SK-N-SH (cell line): ENCODE data around the gene RWDD4. TPM values are rescaled to one million over a fixed set of nuclear protein-coding genes. Genes with fewer than 3 reads are reported as not detected.

Source experiments
- CTCF ChIA-PET: fragments of 300-600, 350-600 bp; formaldehyde crosslinking; extraction: SDS; loops from one replicate; lab custom pipeline; 2021; lab: Yijun Ruan, JAX
- POLR2A ChIA-PET: fragments of 350-600 bp; sonication (Branson Sonifier 250); formaldehyde crosslinking; extraction: SDS; loops from one replicate; lab custom pipeline; 2020; ENCODE audit warnings: antibody characterized with exemption, inconsistent platforms; lab: Yijun Ruan, JAX
- DNase-seq: peaks from one replicate; pipeline ENCODE4 v3.0.0; 2012
- H2AFZ ChIP-seq: fragments of 200-600 bp; sonication (generic); 2 replicates; pipeline ENCODE4 v1.8.1; 2016; ENCODE audit warnings: antibody characterized with exemption, mild to moderate bottlenecking, low read depth
- H3F3A ChIP-seq: fragments of 200-600 bp; sonication (generic); replicated peaks from 2 replicates; pipeline ENCODE3; 2016; ENCODE audit warnings: antibody characterized with exemption, mild to moderate bottlenecking; ENCODE audit not compliant: insufficient read depth
- H3K27ac ChIP-seq, 2 experiments: fragments of 200-500 bp in 1 of 2; fragments of 200-600 bp in 1 of 2; sonication (Bioruptor generic) in 1 of 2; sonication (generic), shearing (Covaris generic) in 1 of 2; 2 replicates each; pipeline versions ENCODE4 v1.5.1 to v1.6.1; 2014 to 2016; ENCODE audit warnings: low read depth in 2 of 2, inconsistent platforms in 1 of 2, low read length in 1 of 2, mild to moderate bottlenecking in 1 of 2, mixed read lengths in 1 of 2
- H3K27me3 ChIP-seq: fragments of 200-600 bp; sonication (generic), shearing (Covaris generic); 2 replicates; pipeline ENCODE4 v1.6.1; 2016; ENCODE audit warnings: mixed run types; ENCODE audit not compliant: insufficient read depth
- H3K36me3 ChIP-seq, 2 experiments: fragments of 200-500 bp in 1 of 2; fragments of 200-600 bp in 1 of 2; sonication (Bioruptor generic) in 1 of 2; sonication (generic) in 1 of 2; replicated peaks in 1 of 2; 2 replicates each; pipeline versions ENCODE3 to v1.5.1; 2014 to 2016; ENCODE audit warnings: low read length in 1 of 2, mild to moderate bottlenecking in 1 of 2; ENCODE audit not compliant: insufficient read depth in 2 of 2, control insufficient read depth in 1 of 2
- H3K4me1 ChIP-seq, 2 experiments: fragments of 200-500 bp in 1 of 2; fragments of 200-600 bp in 1 of 2; sonication (Bioruptor generic) in 1 of 2; sonication (generic), shearing (Covaris generic) in 1 of 2; 2 replicates each; pipeline versions ENCODE4 v1.5.1 to v1.6.1; 2014 to 2016; ENCODE audit warnings: low read depth in 1 of 2, low read length in 1 of 2, mixed run types in 1 of 2; ENCODE audit not compliant: insufficient read depth in 2 of 2, control insufficient read depth in 1 of 2
- H3K4me2 ChIP-seq: fragments of 200-600 bp; sonication (generic), shearing (Covaris generic); 2 replicates; pipeline ENCODE4 v1.6.1; 2017; ENCODE audit warnings: mixed run types
- H3K4me3 ChIP-seq, 2 experiments: fragments of 200-500 bp in 1 of 2; fragments of 200-600 bp in 1 of 2; sonication (Bioruptor generic) in 1 of 2; sonication (generic), shearing (Covaris generic) in 1 of 2; 2 replicates each; pipeline versions ENCODE4 v1.5.1 to v1.8.1; 2014 to 2016; ENCODE audit warnings: low read depth in 2 of 2, inconsistent platforms in 1 of 2, low read length in 1 of 2, mild to moderate bottlenecking in 1 of 2, mixed read lengths in 1 of 2, moderate library complexity in 1 of 2
- H3K79me2 ChIP-seq: fragments of 200-600 bp; sonication (generic); 2 replicates; pipeline ENCODE4 v1.8.1; 2017; ENCODE audit warnings: mild to moderate bottlenecking; ENCODE audit not compliant: insufficient read depth
- H3K9ac ChIP-seq: fragments of 200-600 bp; sonication (generic); 2 replicates; pipeline ENCODE4 v1.6.1; 2017; ENCODE audit warnings: mixed run types
- H3K9me2 ChIP-seq: fragments of 200-600 bp; sonication (generic); 2 replicates; pipeline ENCODE4 v1.6.1; 2017; ENCODE audit warnings: mixed run types
- H3K9me3 ChIP-seq: fragments of 200-600 bp; sonication (generic); 2 replicates; pipeline ENCODE4 v1.6.1; 2017; ENCODE audit warnings: mixed run types, mild to moderate bottlenecking, moderate library complexity
- H4K20me1 ChIP-seq: fragments of 200-600 bp; sonication (generic); 2 replicates; pipeline ENCODE4 v1.6.1; 2017; ENCODE audit warnings: mild to moderate bottlenecking, mixed run types; ENCODE audit not compliant: insufficient read depth
- CTCF ChIP-seq: fragments of 200-600 bp; sonication (generic); IDR thresholded peaks from 2 replicates; pipeline ENCODE4 v1.6.1; 2017; ENCODE audit warnings: antibody characterized with exemption, mild to moderate bottlenecking, moderate library complexity
- ELF1 ChIP-seq: IDR thresholded peaks from 2 replicates; pipeline ENCODE4 v1.4.0; 2012
- EP300 ChIP-seq, 2 experiments: IDR thresholded peaks; 2 replicates each; pipeline versions ENCODE4 v1.4.0 to v1.6.1; 2012; ENCODE audit warnings: borderline replicate concordance in 1 of 2, low read depth in 1 of 2, low read length in 1 of 2
- EZH2phosphoT487 ChIP-seq: fragments of 200-600 bp; sonication (generic); IDR thresholded peaks from 2 replicates; pipeline ENCODE4 v1.6.1; 2017; ENCODE audit warnings: low read depth, mixed run types, mild to moderate bottlenecking, antibody characterized with exemption, moderate library complexity, borderline replicate concordance
- FOXJ3 ChIP-seq: sonication (generic); formaldehyde crosslinking; IDR thresholded peaks from 2 replicates; pipeline ENCODE4 v1.5.1; 2020; ENCODE audit warnings: mild to moderate bottlenecking, missing genetic modification reagents
- FOXM1 ChIP-seq: IDR thresholded peaks from 2 replicates; pipeline ENCODE4 v1.4.0; 2012; ENCODE audit warnings: low read depth, mild to moderate bottlenecking
- GABPA ChIP-seq: IDR thresholded peaks from 2 replicates; pipeline ENCODE4 v1.4.0; 2012; ENCODE audit warnings: low read depth, mild to moderate bottlenecking
- GATA2 ChIP-seq: sonication (generic); formaldehyde crosslinking; IDR thresholded peaks from 2 replicates; pipeline ENCODE4 v1.5.0; 2020; ENCODE audit warnings: mild to moderate bottlenecking, missing genetic modification reagents
- JUND ChIP-seq: IDR thresholded peaks from 2 replicates; pipeline ENCODE4 v1.4.0; 2012
- MAX ChIP-seq: IDR thresholded peaks from 2 replicates; pipeline ENCODE4 v1.4.0; 2012; ENCODE audit warnings: low read depth
- MXI1 ChIP-seq: IDR thresholded peaks from 2 replicates; pipeline ENCODE4 v1.6.1; 2012; ENCODE audit warnings: mild to moderate bottlenecking, low read depth, low read length, improper control_type of control experiment
- NFIC ChIP-seq: IDR thresholded peaks from 2 replicates; pipeline ENCODE4 v1.4.0; 2012; ENCODE audit warnings: borderline replicate concordance
- NRF1 ChIP-seq: IDR thresholded peaks from 2 replicates; pipeline ENCODE4 v1.6.1; 2012; ENCODE audit warnings: low read depth, mild to moderate bottlenecking, low read length
- POLR2AphosphoS5 ChIP-seq: IDR thresholded peaks from 2 replicates; pipeline ENCODE4 v1.6.1; 2012; ENCODE audit warnings: low read depth, low read length
- REST ChIP-seq: IDR thresholded peaks from 2 replicates; pipeline ENCODE4 v1.6.1; 2012; ENCODE audit warnings: mild to moderate bottlenecking, low read depth, low read length, moderate library complexity
- RXRA ChIP-seq: IDR thresholded peaks from 2 replicates; pipeline ENCODE4 v1.4.0; 2012; ENCODE audit warnings: low read depth, mild to moderate bottlenecking, borderline replicate concordance
- TCF12 ChIP-seq: IDR thresholded peaks from 2 replicates; pipeline ENCODE4 v1.4.0; 2012
- TEAD4 ChIP-seq: IDR thresholded peaks from 2 replicates; pipeline ENCODE4 v1.4.0; 2012; ENCODE audit warnings: mild to moderate bottlenecking, borderline replicate concordance; ENCODE audit not compliant: insufficient read depth
- WGBS: methylation state at CpG from one replicate; pipeline ENCODE4 v1.1.6; 2017; ENCODE audit warnings: low lambda C conversion rate; 5-methylcytosine and 5-hydroxymethylcytosine counted together
- polyA plus RNA-seq, 3 experiments: library from polyadenylated mRNA; depleted of rRNA; stranded (reverse); fragments of >200 nt; gene quantifications; 2 replicates each; pipeline ENCODE4 v1.2.3, GENCODE V29; 2012

The RWDD4 gene
- polyA plus RNA-seq, 1 of the 3 experiments (the other 2 are of a cell fraction), result 7.7 TPM

GRCh38 chr4:183702492-183702891, 43.5 kb upstream of the RWDD4 start:
- Histone ChIP-seq H3K4me2 (no peak overlapping the region), H3K4me3 (no peak overlapping the region), H2AFZ (no peak overlapping the region), H3K9me2 (no peaks in the 10 kb centered on the region)
- 40% methylated on average over 1 of the region's 1 CpG for WGBS
- no peak for TF ChIP-seq MXI1
- no peak for TF ChIP-seq NRF1
- TF ChIP-seq EZH2phosphoT487, result no peak
- no peak for TF ChIP-seq FOXM1
- no peak for TF ChIP-seq NFIC
- TF ChIP-seq, all 33 proteins: peak for 0
- ChIA-PET POLR2A (no interaction called here), CTCF (interaction anchor here (0.9 to 1.5 kb wide), 2 partner anchors 19 to 23 kb away, joined by 3 read pairs; no protein-coding TSS in a partner anchor)
- Histone ChIP-seq H3K36me3 (peaks cover 73 to 74% of the 10 kb centered on the region in 2 experiments), H3K9me3 (no peaks in the 10 kb centered on the region), H3F3A (no peaks in the 10 kb centered on the region), H3K79me2 (no peaks in the 10 kb centered on the region), H3K27ac (no peak overlapping the region), H3K4me1 (no peaks in the 10 kb centered on the region), H4K20me1 (no peaks in the 10 kb centered on the region), H3K9ac (no peak overlapping the region), H3K27me3 (no peaks in the 10 kb centered on the region)
- DNase-seq, result no peak

GRCh38 chr4:183700407-183700806, 41.4 kb upstream of the RWDD4 start:
- Histone ChIP-seq H2AFZ (no peak overlapping the region), H3K27me3 (no peaks in the 10 kb centered on the region), H3K4me2 (no peak overlapping the region), H3K36me3 (peaks cover 79 to 85% of the 10 kb centered on the region in 2 experiments), H3F3A (no peaks in the 10 kb centered on the region), H3K79me2 (no peaks in the 10 kb centered on the region), H3K27ac (no peak overlapping the region), H4K20me1 (no peaks in the 10 kb centered on the region), H3K4me3 (no peak overlapping the region), H3K9ac (no peak overlapping the region), H3K9me3 (no peaks in the 10 kb centered on the region), H3K4me1 (no peaks in the 10 kb centered on the region), H3K9me2 (no peaks in the 10 kb centered on the region)
- ChIA-PET CTCF (interaction anchor here (0.6 to 2.8 kb wide), 2 partner anchors 11 to 1545 kb away, joined by 3 to 11 read pairs; no protein-coding TSS in a partner anchor), POLR2A (no interaction called here)
- TF ChIP-seq MAX (no peak), MXI1 (no peak), TCF12 (no peak), GABPA (no peak), FOXJ3 (no peak), ELF1 (no peak), GATA2 (CRISPR knock-in tag) (no peak), CTCF (no peak), TEAD4 (no peak), EP300 (IDR thresholded peaks at IDR 0.05; ENCODE audit: borderline replicate concordance in 1 of 2, low read depth in 1 of 2, low read length in 1 of 2) (no peak), POLR2AphosphoS5 (no peak), JUND (no peak), RXRA (no peak), REST (no peak), NRF1 (no peak), NFIC (no peak), EZH2phosphoT487 (no peak)
- WGBS, result 98% methylated on average over 4 of the region's 4 CpGs
- DNase-seq, result no peak
